ENCODE results near the gene CD244.
"Not testable (repeated sequence)": the region's sequence is repeated elsewhere in the genome, so short reads cannot be mapped to it uniquely, and the experiment has no call there.

DNA sequence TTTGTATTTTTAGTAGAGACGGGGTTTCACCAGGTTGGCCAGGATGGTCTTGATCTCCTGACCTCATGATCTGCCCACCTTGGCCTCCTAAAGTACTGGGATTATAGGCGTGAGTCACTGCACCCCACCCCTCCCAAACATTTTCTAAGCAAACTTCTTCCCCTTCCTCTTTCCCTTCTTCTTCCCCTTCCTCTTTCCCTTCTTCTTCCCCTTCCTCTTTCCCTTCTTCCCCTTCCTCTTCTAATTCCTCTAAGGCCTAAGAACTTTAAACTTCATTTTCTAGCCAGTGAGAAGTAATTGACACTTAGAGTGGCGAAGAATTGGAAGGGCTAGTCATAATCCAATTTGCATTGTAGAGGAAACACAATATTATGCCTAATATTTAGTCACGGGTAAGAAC, 12.9 kb upstream of the CD244 start:
- not testable (repeated sequence) for TF ChIP-seq ZNF274 (IDR thresholded peaks at IDR 0.05; ENCODE audit: low read depth, low read length); SUZ12 (IDR thresholded peaks at IDR 0.05; ENCODE audit: extremely low read depth, insufficient read depth, insufficient read length); YY1 (IDR thresholded peaks at IDR 0.05; ENCODE audit: insufficient read depth, insufficient read length)

All from NT2/D1 (cell line).